LNCAP (cell line): ENCODE results near the gene FBLN5.
A peak's percentile ranks its signal among the peaks of the same experiment; 100 is the strongest.

Source experiments
- CTCF ChIP-seq: fragments of 450-650 bp; IDR thresholded peaks from 2 replicates; pipeline ENCODE4 v1.5.1; 2017; ENCODE audit warnings: mild to moderate bottlenecking

Gene FBLN5

GRCh38 chr14:91947475-91948184, at the start of gene FBLN5:
Gene FBLN5, minus strand, starts transcription at chr14:91947694. Its CDS starts 465 bp downstream, at chr14:91947229.
- TF ChIP-seq CTCF = no peak

DNA sequence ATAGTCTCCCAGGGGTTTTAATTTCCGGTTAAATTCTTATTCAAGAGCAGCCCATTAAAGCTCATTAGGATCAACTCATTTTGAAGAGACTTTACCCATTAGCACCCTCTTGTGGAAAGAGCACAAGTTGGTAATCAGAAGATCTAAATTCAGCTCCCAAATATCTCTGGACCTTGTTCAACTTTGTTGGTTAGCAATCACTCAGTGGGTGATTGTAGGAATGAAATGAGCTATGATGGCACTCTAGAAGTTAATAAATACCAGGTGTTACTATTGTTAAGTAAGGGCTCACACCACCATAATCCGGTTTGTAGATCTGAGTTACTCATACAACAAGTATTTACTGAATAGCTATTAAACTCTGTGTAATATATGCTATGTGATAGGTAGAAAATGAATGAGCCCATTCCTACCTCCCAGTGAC, 49.5 kb upstream of the FBLN5 start:
- peak; percentile 69 for TF ChIP-seq CTCF

DNA sequence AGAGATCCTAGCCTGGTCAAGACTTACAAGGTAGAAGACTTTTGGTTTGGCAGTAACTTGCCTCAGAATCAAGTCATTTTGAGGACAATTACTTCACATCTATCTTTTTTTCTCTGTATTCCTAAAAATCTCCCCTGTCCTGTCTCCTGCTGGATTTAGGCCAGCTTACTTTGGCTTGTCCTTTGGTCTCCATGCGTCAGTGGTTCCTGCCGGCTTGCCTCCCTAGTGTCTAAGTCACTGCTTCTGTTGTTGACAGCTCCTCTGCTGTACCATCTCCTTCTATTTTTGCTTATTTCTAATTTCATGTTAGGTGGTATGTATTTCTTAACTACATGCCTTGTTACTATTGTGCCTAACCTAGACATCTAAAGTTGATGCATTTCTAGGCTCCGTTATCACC, 39.7 kb upstream of the FBLN5 start:
- TF ChIP-seq CTCF = no peak

GRCh38 chr14:91985521-91986255, 38.2 kb upstream of the FBLN5 start:
- no peak for TF ChIP-seq CTCF

DNA sequence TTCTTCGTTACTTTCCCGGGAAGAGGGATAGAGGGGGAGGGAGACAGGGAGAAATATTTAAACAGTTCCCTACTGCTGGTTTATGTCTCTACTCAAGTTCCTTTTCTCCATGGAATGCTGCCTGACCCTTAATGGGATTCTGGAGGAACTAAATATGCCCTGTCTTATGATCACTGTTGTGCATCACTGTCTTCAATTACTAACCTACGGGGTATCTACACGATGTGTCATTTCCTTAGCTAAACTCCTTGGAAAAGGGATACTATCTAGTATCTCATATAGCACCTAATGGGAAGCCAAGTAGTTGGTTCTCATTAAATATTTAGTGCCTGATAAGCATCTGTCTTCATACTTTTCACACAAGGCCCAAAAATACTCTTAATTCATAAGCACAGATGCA, 37.5 kb upstream of the FBLN5 start:
- no peak for TF ChIP-seq CTCF

DNA sequence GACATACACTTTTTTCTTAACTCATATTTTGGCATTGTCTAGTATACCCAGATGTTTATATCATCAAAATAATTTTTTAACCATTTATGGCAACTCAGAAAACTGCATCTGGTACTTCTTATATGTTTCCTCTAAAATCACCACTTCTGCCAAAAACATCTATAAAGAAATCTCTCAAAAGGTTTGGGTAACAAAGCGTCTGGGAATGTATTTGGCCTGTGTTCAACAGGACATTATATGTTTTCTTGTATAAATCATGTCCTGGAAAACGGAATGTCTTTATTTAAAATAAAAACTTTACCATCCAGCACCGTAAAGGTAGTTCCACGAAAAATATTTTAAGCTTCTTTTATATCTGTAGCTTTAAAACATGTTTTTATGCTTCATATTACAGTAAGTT, 36.1 kb upstream of the FBLN5 start:
- TF ChIP-seq CTCF = no peak

- TF ChIP-seq CTCF = no peak
These were observed 32.7 kb upstream of the FBLN5 start for GRCh38 chr14:91980157-91980556.
